Islet precursor cell (in vitro differentiated cells): ENCODE results near the gene CACNA1C.

ENCODE experiments used
- DNase-seq: peaks from one replicate; pipeline ENCODE4 v3.0.0-alpha.2; 2018

Gene CACNA1C

DNA sequence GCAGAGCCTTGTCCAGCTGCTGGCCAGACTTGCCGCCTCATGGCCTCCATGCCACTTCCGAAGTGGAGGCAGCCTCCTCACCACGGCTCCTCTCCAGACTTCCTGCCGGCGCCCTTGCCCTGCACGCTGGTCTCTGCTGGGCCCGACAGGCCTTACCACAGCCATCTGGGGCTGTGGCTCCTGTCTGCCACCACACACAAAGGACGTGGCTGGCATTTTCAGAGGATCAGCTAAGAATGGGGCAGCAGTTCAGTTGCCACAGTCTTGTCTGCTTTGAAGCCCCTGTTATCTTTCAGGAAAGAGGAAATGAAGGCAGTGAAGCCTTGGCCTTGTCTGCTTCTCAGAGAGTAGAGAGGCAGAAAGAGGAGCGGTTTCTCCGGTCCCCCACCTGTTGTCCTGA, 564.0 kb downstream of the CACNA1C start:
- no peak for DNase-seq

DNA sequence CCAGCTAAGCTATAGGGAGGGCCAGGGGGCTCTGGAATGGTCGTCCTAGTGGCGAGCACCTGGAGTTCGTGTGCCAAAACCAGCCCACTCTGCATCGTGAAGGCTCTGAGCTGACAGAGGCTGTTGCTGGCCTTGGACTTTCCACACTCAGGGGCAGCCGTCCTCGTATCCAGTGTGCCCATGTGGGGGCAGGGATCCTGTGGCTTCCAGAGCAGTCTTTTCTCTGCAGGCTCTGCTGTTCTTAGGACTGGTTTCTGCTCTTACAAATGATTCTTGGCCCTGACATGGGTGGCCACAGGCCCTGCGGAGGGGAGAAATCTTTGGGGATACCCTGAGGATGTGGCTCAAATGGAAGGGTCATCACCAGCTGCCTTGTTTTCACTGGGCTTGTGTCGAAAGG, 564.6 kb downstream of the CACNA1C start:
- DNase-seq, result no peak

DNA sequence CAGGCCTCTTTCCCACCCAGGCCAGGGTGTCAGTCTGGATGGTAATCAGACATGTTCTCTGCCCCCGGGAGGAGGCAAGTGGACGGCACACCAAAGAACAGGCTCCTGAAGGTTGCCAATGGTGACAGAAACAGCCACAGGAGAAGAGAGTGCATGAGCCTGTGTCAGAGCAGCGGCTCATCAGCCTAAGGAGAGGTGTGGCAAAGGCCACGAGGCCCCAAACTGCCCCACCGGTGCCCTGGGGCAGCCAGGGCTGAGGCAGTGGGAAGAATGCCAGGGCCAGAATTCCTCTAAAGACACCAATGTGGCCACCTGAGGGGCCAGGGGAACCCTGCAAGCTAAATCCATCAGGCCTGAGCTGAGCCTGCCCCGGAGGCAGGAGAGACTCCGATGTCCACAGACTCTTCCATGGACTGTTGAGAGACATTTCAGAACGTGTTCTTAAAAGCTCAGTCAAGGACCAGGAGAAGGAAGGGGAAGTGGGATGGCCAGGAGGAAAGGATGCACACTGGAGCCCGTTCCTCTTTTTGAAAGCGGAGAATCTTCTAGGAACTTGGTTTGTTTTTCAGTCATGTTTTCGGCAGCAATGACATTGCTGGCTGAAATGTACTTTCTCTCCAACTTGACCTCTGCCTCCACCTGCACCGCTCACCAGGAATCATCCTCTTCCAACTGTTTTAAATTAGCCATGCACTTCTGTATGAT, 565.7 kb downstream of the CACNA1C start:
- no peak for DNase-seq

DNA sequence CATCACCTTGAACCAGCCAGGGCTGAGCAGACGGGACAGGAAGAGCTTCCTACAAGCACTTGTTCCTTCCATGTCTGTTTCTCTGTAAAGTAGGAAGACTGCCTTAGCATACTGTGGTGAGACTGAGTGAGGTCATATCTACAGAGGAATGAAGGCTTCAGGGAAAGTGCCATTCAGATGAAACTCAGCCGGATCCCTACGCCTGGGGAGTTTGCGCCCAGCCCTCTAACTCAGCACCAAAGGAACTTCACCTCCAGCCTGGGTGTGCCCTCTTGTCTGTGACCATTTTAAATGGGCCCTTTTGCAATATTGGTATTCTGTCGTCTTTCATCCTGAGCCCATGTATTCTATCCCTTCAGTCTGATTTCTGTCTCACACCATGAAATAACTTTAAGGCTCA, 566.3 kb downstream of the CACNA1C start:
- no peak for DNase-seq

DNA sequence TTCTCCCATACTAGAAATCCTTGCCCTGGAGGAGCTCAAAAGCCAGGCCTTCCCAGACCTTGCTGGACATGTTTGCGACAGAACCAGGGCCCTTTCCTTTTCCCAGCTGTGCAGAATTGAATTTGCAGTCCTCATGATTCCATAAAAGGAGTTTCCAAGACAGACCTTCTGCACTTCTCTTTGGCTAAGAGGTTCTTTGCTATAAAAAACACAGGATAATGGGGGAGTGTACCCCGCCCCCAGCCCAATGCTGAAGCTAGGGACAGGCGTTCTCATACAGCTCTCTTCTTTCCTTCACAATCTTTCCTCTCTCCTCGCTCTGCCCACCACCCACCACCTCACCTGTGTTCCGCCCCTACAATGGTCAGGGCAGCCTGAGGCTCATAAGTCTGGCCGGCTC, 569.7 kb downstream of the CACNA1C start:
- DNase-seq, result no peak

DNA sequence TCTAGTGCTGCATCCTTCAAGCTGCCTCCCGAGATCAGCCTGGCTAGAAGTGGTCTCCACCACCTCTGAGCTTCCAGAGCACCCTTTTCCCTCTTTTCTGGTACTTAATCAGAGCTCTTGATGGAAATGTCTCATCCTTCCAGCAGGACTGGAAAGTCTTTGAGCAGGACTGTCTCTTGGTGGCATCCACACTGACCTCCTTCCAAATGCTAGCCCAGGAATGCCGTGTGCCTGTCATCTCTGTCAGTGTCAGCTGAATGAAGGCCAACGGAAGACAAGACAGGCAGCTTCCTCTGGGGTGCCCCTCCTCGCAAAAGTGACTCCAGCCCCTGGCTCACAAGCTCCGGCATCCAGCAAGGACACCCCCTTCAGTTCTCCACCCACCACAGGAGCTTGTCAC, 570.7 kb downstream of the CACNA1C start:
- no peak for DNase-seq

DNA sequence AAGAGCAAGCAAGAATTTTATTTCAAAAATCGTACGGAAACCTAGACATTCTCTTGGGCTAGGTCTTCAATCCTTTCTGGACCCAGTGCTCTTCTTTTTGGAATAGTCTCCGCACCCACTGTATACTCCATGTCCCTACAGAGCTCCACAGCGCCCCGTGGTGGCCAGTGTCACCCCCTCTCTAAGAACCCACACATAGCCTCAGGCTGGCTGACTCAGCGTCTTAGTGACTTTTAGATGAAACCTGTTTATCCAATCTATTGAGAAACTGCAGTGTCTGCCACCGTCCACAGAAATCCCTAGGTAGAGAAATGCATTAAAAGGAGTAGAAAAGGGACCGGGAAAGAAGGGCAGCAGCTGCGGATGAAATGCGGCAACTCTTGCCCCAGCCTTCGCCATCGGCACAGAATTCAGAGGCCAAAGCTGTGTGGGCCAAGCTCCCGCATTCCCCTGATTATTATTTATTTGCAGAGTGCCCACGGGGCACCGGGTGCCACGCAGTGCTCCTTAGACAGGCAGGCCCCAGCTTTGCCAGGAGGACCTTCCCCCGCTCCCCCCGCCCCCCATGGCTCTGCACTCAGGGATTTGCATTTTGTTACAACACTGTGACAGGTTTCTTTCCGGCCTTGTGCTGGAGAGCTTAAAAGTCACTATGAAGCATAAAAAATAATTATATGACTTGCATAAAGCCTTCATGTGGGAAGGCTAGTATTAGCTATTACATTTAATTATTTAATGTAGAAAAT, 571.9 kb downstream of the CACNA1C start:
- DNase-seq, result peak; percentile 95

DNA sequence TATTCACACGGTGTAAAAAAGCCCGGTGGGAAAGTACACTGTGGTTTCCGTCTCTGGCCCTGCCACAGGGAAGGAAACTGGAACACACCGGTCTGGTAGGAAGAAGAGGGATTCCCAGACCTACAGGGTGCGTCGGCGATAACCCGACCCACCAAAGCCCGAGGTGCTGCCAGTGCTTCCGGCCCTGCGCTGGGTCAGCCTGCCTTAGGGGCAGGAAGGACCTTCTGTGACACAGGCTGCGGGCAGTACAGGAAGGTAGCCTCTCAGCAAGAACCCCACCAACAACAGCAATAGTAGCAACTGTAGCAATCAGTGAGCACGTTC, 572.5 kb downstream of the CACNA1C start:
- peak; percentile 77 for DNase-seq

DNA sequence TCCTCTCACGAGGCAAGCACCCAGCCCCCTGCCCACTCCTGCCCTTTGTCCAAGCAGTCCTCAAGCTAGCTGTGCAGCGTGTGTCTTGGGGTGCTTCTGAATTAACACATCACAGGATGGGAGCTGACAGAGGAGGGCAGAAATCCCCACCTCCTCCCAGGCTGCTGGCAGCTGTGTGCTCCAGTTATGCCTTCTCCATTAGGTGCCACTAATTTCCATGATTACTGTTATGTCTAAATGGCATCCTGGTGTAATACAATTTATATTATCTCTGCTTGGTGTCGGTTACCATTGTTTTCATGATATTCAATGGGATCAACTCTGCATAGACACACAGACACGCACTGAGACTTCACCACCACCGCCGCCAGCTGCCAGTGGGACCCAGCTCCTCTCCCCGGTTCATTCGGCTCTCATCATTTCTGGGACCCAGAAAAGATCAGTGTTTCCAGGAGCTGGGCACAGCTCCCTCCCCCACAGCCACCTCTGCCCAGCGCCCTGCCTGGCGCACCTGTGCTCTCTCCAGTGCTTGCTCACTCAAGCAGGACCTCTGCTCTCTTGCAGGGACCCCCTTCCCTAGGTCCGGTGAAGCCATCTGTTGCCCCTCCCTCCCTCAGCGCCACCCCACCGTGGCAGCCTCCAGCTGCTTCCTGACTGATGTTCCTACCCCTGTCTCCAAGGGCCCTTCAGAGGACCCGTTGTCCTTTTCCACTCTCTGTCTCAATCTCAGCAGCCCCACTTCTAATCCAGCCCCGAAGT, 574.5 kb downstream of the CACNA1C start:
- DNase-seq, result no peak

DNA sequence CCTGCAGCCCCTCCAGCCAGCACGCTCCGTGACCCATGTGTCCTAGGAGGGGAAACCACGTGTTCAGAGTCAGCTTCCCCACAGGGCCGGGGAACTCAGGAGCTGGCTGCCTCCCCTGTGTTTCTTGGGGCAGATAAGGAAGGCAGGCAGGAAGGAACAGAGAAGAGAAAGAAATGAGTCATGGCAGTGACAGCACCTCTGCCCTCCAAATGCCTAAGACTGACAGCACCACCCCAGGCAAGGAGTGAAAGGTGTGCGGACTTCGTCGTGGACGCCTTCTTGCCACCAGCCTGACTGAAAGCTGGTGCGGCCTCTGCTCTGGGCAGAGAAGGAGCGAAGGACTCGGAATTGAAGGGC, 575.0 kb downstream of the CACNA1C start:
- DNase-seq, result peak; percentile 87

DNA sequence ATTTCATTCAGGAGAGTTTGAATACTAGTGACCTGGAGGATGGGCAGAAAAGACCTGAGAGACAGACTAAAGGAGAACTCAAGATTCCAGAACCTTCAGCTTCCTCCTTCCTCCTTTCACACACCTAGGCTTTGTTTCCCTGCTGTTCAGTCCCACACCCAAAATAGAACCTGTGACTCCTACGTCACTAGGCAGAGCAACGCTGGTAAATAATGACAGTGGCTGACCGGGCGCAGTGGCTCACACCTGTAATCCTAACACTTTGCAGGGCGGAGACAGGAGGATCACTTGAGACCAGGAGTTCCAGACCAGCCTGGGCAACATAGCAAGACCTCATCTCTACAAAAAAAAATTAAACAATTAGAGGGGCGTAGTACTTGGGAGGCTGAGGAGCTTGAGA, 575.6 kb downstream of the CACNA1C start:
- DNase-seq, result no peak

DNA sequence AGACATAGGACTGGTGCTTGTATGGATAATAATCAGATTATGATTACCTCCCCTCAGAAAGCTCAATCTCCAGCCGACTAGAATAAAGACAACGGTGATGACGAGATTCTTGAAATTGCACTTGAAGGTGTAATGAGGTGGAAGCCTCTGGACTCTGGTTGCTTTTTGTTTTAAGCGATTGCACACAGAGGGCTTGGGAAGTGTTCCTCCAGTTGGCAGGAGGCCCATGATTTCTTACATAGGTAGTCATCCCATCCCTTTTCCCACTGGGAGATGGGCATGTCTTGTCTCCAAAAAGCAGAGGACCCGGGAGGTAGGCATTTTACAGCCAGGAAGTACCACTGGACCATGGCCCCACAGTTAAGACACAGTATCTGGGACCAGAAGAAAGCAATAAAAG, 576.3 kb downstream of the CACNA1C start:
- no peak for DNase-seq

DNA sequence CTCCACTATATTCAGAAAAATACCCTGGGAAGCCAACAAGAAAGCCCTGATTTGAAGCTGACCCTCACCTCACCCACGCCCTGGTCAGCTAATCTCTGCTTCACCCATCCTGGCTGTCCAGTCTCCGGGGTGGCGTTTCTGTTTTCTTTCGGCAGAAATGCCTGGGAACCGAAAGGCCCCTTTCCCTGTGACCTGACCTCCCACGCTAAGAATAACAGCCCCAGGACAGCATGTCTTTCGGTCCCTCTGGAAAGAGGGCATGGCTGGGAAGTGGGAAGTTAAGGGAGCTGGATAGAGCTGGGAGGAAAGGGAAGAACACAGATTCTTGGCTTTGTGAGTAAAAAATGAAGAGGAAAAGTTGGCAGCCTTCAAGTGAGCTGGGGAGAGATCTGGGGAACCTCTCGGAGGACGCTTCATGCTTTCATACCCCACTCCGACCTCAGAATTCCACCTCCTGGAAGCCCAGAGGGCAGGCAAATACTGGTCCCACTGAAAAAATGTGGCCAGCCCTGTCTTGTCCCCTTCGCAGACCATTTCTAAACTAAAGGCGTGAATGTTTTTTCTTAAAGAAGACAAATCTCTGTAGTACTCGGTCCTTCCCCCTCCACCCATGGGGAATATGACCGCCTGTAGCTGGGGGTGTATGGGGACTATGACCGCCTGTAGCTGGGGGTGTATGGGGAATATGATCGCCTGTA, 579.0 kb downstream of the CACNA1C start:
- no peak for DNase-seq

DNA sequence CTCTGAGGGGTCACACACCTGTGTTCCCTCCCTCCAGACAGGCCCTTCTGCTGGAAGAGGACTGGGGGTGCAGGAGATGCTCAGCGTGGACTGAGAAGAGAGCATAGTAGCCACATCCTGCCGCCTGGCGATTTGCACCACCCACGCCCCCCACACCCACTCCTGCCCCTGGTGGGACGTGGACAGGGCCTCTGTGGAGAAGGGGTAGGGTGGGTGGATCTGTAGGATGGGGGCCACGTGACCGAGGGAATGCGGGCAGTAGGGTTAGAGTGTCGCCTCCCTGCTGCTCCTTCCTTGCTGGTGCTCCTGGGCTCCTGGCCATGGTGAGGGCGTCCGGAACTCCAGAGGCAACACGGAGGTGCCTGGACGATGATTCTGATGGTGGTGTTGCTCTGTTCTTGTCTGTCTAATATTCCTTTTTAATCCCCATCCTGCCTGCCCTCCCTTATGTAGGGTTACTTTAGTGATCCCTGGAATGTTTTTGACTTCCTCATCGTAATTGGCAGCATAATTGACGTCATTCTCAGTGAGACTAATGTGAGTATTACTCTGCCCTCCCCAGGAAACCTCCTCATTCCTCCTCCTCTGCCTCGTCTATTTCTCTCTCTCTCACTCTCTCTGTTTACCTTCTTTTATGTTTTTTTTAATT, 580.5 kb downstream of the CACNA1C start:
- no peak for DNase-seq

DNA sequence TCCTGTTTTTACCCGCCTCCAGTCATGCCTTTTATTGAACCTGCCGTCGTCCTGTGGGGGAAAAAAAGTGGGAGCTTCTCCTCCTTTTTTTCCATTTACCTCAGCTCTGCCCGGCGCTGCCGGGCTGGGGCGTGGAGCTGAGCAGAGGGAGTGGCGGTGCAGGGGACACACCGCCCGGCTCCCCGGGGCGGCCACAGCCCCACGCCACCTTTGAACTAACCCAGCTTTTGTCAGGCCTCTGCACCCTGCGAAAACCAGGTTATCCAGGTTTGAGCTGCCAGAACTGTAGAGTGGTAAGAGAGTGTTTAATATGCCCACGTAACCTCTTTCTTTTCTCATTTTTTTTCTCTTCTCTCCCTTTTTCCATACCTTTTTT, 581.0 kb downstream of the CACNA1C start:
- no peak for DNase-seq

DNA sequence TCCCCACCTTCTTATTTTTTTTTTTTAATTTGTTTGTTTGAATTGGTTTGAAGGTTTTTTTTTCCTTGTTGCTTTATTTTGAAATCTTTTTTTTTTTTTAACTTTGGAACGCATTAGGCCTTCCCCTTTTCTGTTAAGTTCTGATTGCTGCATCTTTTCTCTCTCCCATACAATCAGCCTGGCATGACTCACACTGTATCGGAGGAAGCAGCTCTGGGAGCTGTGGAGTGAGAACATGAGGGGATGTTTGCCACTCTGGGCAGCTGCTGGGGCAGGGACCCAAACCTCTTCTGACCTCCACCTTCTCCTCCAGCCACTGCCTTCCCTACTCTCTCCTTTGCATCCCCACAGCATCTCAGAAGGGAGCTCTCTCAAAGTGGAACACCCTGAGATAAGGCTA, 581.7 kb downstream of the CACNA1C start:
- DNase-seq, result no peak

DNA sequence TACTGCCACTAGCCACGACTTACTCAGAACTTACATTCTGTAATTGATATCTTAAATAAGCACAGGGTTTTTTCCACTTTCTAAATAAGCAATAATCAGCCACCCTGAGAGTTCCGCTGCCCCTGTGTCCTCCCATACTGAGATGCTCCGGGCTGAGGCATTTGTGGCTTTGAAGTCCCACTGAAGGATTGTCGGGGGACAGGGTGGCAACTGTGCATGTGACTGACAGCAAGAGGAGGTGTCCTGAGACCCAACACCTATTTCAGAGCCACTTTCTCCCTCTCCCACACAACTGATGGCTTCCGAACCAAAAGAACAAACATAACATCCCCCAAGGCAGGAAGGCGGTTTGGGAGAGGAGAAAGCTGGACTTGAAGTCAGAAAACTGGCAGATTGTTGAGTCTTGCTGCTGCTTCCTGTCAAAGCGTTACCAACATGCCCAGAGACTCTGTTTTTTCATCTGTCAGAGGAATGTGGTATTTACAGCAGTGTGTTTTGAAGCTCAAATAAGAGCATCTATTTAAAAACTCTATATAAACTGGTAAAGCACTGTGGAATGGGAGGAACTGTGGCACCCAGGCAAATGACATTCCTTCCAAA, 584.1 kb downstream of the CACNA1C start:
- no peak for DNase-seq

DNA sequence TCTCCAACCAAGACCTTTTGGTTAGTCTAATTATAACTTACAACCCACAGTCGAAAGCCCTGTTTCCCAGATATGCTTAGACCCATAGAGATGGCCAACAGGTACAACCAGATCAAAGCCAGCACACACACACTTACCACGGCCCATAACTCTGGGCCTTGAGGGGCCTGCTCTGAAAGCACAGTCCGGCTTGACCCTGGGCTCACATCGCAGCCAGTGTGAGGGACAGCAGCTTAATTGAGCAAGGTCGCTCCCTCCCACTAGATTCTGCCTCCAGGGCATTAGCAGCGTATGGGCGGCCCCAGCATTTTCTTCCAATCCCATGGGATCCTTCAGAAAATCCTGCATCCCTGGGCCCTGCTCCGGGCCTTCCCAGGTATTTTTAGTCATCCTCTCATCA, 584.6 kb downstream of the CACNA1C start:
- peak; percentile 72 for DNase-seq

DNA sequence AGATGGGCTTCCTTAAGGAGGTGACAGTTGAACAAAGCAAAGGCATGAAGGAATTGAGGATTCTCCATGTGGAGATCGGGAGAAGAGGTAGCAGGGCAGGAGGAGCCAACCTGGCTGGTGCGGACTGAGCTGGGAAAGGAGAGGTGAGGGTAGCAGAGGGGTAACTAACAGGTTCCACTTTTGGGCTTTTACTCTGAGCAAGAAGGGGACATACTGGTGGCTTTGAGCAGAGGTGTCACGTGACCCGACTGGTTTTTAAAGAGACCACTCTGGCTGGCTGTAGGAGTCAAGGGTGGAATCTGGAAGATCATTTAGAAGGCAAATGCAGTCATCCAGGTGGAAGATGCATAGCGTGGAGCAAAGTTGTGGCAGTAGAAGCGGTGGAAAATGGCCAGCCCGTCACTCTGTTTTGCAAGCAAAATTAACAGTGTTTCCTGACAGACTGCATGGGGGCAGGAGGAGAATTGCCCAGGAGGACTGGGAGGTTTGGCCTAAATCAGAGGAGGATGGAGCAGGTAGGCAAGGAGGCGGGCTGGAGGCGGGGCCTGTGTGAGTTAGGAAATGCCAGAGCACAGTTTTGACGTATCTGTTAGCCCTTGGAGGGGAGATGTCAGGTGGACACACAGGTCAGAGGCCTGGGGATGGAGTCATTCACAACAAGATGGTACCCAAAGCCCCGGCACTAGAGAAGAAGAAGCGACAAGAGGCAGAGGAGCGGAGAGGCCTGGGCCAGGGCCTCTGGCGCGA, 585.7 kb downstream of the CACNA1C start:
- DNase-seq, result peak; percentile 54

DNA sequence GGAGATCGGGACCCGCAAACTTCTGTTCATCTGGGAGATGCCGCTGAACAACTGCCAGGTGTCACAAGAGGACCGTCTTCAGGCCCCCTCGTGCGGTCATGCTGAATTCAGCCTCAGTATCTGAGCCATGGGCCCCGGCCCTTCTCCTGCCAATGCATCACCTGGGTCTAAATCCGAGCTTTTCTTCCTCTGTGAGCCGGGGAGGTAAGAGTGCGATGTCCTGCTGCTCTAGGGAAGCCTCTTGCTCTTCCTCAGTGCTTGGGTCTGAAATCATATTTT, 586.2 kb downstream of the CACNA1C start:
- no peak for DNase-seq

DNA sequence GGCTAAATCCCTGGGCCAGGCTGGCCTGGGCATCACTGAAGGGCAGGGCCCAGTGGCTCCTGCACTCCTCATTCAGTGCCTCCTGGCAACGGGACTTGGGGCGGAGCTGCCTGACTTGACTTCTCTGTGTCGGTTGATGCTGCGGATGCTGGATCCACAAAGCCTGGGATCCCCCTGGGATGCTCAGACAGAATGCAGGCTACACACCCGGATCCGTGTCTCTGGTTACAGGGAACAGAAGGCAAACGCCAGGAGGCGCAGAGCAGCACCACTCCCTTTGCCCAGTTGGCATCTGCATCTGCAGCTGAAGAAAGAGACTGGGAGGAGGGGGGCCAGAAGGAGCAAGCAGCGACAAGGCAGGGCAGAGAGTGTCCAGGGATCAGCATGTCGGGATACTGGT, 587.5 kb downstream of the CACNA1C start:
- no peak for DNase-seq

DNA sequence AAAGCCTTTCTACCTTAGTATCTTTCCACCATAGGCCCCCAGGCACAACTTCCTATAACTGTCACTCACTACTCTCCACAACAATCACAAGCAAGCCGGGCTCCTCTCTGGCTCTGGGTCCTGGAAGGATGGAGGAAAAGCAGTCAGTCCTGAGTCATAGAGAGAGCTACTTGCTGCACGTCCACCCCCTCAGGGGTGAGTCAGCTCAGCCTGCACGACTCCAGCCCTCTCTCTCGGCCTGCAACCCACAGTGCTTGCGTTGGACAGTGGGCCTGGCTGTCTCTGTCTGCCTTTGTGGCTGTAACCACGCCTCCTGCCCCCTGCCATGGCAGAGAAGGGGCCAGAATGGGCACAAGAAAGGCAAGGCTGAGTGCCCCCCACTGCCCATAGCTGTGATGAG, 587.9 kb downstream of the CACNA1C start:
- DNase-seq, result peak; percentile 99
